ENCODE data around the gene DOCK6. TPM values are rescaled to one million over a fixed set of nuclear protein-coding genes. Genes with fewer than 3 reads are reported as not detected.

DOCK6 gene
- total RNA-seq, 1 donor: 13.6 TPM

DNA sequence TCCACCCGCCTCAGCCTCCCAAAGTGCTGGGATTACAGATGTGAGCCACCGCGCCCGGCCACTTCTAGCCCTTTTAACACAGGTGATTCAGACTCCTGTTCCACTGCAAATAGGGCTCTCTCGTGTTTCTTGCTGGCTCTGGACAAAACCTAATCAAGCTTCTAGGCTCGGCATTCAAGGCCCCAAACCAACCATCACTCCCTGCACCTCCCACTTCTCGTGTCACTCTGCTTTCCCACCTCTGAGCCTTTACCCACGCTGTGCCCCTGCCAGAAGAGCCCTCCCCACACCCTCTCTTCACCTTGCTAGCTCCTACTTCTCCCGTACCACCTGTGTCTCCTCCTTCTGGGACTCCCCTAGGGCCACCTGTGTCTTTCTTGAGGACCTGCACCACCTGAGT lies 84.7 kb downstream of the DOCK6 start:
- H3K4me3 ChIP-seq (ENCODE audit: low read depth, low read length): no peak overlapping the region
- TF ChIP-seq, protein P1, sequence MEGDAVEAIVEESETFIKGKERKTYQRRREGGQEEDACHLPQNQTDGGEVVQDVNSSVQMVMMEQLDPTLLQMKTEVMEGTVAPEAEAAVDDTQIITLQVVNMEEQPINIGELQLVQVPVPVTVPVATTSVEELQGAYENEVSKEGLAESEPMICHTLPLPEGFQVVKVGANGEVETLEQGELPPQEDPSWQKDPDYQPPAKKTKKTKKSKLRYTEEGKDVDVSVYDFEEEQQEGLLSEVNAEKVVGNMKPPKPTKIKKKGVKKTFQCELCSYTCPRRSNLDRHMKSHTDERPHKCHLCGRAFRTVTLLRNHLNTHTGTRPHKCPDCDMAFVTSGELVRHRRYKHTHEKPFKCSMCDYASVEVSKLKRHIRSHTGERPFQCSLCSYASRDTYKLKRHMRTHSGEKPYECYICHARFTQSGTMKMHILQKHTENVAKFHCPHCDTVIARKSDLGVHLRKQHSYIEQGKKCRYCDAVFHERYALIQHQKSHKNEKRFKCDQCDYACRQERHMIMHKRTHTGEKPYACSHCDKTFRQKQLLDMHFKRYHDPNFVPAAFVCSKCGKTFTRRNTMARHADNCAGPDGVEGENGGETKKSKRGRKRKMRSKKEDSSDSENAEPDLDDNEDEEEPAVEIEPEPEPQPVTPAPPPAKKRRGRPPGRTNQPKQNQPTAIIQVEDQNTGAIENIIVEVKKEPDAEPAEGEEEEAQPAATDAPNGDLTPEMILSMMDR (IDR thresholded peaks at IDR 0.05; ENCODE audit: insufficient read depth, low read length): no peak
- no peak for DNase-seq (ENCODE audit: low read depth)

DNA sequence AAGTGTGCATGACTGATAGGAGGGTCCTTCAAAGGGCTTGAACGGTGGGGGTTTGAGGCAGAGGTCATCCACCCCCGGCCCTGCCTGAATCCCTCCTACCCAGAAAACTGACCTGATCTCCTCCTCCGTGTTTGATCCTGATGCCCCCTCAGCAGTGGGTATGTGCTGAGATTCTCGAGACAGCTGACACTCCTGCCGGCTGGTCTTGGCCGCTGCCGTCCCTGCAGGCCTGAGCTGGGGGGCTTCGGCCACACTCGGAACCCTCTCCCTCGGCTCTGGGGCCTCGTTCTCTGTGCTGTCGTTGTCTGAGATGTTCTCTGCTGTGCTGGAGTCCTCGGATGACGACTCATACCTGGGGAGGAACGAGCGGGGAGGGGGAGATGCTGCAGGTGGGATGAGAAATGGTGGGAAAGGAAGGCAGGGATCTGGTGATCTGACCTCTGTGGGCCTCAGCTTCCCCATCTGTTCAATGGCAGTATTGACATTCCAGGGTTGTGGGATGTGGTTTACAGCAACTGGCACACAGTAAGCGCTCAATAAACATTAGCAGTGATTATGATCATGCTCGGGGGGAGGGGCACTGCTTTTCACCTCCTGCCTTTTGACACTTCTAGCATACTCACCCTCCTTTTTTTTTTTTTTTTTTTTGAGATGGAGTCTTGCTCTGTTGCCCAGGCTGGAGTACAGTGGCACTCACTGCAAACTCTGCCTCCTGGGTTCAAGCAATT lies 85.7 kb downstream of the DOCK6 start:
- TF ChIP-seq, protein P1 (IDR thresholded peaks at IDR 0.05; ENCODE audit: insufficient read depth, low read length): no peak
- H3K4me3 ChIP-seq (ENCODE audit: low read depth, low read length): no peak overlapping the region
- DNase-seq (ENCODE audit: low read depth): no peak

DNA sequence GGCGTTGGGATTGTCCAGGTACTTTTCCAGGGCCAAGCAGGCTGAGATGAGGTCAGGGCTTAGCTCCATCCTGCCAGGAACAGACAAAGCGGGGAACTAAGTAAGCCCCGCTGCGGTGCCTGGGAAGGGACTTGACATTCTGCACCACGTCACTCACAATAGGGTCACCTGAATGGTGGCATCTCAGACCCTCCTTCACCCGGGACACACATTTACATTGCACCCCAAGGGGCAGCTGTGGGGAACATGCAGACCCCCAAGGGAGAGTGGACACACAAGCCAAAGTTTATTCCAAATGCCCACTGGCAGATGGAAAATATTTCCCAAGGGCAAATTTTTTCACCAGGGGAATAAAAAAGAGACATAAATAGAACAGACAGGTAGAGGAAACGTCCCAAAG lies 86.4 kb downstream of the DOCK6 start:
- no peak for DNase-seq (ENCODE audit: low read depth)
- TF ChIP-seq, protein P1 (IDR thresholded peaks at IDR 0.05; ENCODE audit: insufficient read depth, low read length): no peak
- H3K4me3 ChIP-seq (ENCODE audit: low read depth, low read length): no peak overlapping the region

DNA sequence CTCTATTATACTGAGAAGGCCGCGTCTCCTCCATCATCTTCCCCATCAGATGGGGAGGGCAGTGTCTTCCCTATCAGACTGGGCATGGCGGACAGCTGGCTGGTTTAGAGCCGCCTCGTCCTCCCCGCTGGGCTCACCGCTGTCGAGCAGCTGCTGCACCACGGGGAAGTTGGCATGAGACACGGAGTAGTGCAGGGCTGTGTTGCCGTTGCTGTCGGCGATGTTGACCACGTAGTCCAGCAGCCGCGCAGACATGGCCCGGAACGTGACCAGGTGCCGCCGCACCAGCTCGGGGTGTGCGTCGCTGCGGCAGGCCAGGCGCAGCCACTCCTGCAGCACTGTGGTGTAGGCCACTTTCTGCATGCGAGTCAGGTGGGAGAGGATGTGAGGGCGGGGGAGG lies 88.0 kb downstream of the DOCK6 start:
- no peak for DNase-seq (ENCODE audit: low read depth)
- TF ChIP-seq, protein P1 (IDR thresholded peaks at IDR 0.05; ENCODE audit: insufficient read depth, low read length): no peak
- H3K4me3 ChIP-seq (ENCODE audit: low read depth, low read length): no peak overlapping the region

DNA sequence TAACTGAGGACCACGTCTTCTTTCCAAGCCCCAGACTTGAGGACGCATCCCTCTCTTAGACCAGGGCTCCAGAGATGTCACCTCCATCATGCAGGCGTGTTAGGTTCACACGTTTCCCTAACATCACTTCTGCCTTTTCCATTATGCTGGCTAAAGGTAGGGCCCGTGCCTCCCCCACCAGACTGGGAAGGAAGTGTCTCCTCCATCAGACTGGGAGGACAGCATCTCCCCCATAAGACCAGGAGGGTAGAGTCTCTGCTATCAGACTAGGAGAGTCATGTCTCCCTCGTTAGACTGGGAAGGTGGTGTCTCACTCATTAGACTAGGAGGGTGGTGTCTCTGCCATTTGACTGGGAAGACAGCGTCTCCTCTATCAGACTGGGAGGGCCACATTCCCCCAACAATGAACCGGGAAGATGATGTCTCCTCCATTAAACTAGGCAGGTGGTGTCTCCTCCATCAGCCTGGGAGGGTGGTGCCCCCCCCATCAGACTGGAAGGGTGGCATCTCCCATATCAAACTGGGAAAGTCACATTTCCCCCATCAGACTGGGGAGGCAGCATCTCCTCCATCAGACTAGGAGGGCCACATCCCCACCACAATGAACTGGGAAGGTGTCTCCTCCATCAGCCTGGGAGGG lies 88.7 kb downstream of the DOCK6 start:
- TF ChIP-seq, protein P1 (IDR thresholded peaks at IDR 0.05; ENCODE audit: insufficient read depth, low read length): no peak
- H3K4me3 ChIP-seq (ENCODE audit: low read depth, low read length): no peak overlapping the region
- no peak for DNase-seq (ENCODE audit: low read depth)

DNA sequence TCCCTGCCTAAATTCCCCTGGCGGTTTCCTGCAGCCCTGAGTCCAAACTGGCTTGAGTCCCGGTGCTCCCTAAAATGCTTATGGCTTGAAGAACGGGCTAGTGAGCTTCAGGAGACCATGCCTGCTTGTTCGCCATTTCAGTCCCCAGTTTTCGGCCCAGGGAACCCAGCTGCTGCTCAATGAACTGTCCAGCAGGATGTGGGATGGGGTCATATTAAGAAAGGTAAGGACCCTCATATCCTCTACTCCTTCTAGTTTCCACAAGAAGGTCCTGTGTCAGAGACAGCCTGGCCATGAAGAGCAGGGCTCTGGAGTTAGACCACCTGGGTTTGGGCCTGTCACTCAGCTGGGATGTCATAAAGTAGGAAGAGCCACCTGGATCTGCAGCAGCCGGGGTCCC lies 89.7 kb downstream of the DOCK6 start:
- TF ChIP-seq, protein P1 (IDR thresholded peaks at IDR 0.05; ENCODE audit: insufficient read depth, low read length): no peak
- no peak for DNase-seq (ENCODE audit: low read depth)
- no peak overlapping the region for H3K4me3 ChIP-seq (ENCODE audit: low read depth, low read length)
